GM23338 (cell line): ENCODE results near the gene TRPM1. TPM values are rescaled to one million over a fixed set of nuclear protein-coding genes. Genes with fewer than 3 reads are reported as not detected.
A peak's percentile ranks its signal among the peaks of the same experiment; 100 is the strongest.

Experiments used
- ATAC-seq: fragments of 200-7000 bp; cut with Tn5 transposase; 3 replicates; pipeline ENCODE4 v1.9.1; 2020
- DNase-seq: peaks from one replicate; pipeline ENCODE4 v3.0.0-alpha.2; 2015; ENCODE audit warnings: low spot score
- H2AFZ ChIP-seq: fragments of 200-600 bp; sonication (generic); 2 replicates; pipeline ENCODE4 v1.8.0; 2016; ENCODE audit warnings: antibody characterized with exemption, mild to moderate bottlenecking, moderate library complexity
- H3F3A ChIP-seq: fragments of 200-600 bp; sonication (generic); replicated peaks from 2 replicates; pipeline ENCODE4 v1.8.0; 2017; ENCODE audit warnings: antibody characterized with exemption, mixed run types, low read depth
- H3K27ac ChIP-seq: fragments of 200-600 bp; sonication (generic); 2 replicates; pipeline ENCODE4 v1.6.1; 2016; ENCODE audit warnings: low read depth
- H3K27me3 ChIP-seq: fragments of 200-600 bp; sonication (generic); 2 replicates; pipeline ENCODE4 v1.8.0; 2016; ENCODE audit warnings: mild to moderate bottlenecking, mixed run types, moderate library complexity; ENCODE audit not compliant: insufficient read depth
- H3K36me3 ChIP-seq: fragments of 200-600 bp; sonication (generic); 2 replicates; pipeline ENCODE4 v1.8.0; 2016; ENCODE audit warnings: mild to moderate bottlenecking; ENCODE audit not compliant: insufficient read depth
- H3K4me1 ChIP-seq: fragments of 200-600 bp; sonication (generic); 2 replicates; pipeline ENCODE4 v1.8.0; 2016; ENCODE audit warnings: mild to moderate bottlenecking, moderate library complexity; ENCODE audit not compliant: insufficient read depth
- H3K4me2 ChIP-seq: fragments of 200-600 bp; sonication (generic); 2 replicates; pipeline ENCODE4 v1.7.1; 2017; ENCODE audit warnings: mixed run types
- H3K4me3 ChIP-seq: fragments of 200-600 bp; sonication (generic); 2 replicates; pipeline ENCODE4 v1.6.1; 2016; ENCODE audit warnings: mixed run types
- H3K79me2 ChIP-seq: fragments of 200-600 bp; sonication (generic); replicated peaks from 2 replicates; pipeline ENCODE4 v1.8.0; 2017; ENCODE audit warnings: mild to moderate bottlenecking; ENCODE audit not compliant: insufficient read depth
- H3K9me2 ChIP-seq: fragments of 200-600 bp; sonication (generic); 2 replicates; pipeline ENCODE4 v1.8.0; 2017; ENCODE audit not compliant: insufficient read depth
- H4K20me1 ChIP-seq: fragments of 200-600 bp; sonication (generic); replicated peaks from 2 replicates; pipeline ENCODE4 v1.8.0; 2017; ENCODE audit warnings: mild to moderate bottlenecking; ENCODE audit not compliant: insufficient read depth
- H3K27ac Mint-ChIP-seq: 2 replicates; pipeline ENCODE4 v1.8.0; 2020; ENCODE audit warnings: inconsistent platforms, mild to moderate bottlenecking, moderate library complexity, mixed read lengths
- H3K27me3 Mint-ChIP-seq: 3 replicates; pipeline ENCODE4 v1.8.0; 2022; ENCODE audit warnings: low read depth, mild to moderate bottlenecking, moderate library complexity, mixed read lengths, inconsistent platforms; ENCODE audit not compliant: insufficient read depth, poor library complexity
- H3K36me3 Mint-ChIP-seq: 3 replicates; pipeline ENCODE4 v1.8.0; 2021; ENCODE audit warnings: low read depth, mild to moderate bottlenecking, inconsistent platforms, moderate library complexity, mixed read lengths
- H3K4me1 Mint-ChIP-seq: 3 replicates; pipeline ENCODE4 v1.8.0; 2020; ENCODE audit warnings: mild to moderate bottlenecking, inconsistent platforms, mixed read lengths
- H3K4me3 Mint-ChIP-seq: 3 replicates; pipeline ENCODE4 v1.8.0; 2021; ENCODE audit warnings: moderate library complexity, mild to moderate bottlenecking, inconsistent platforms, mixed read lengths
- H3K9me3 Mint-ChIP-seq: 3 replicates; pipeline ENCODE4 v1.8.0; 2020; ENCODE audit warnings: moderate library complexity, mild to moderate bottlenecking, inconsistent platforms, mixed read lengths
- CREB1 ChIP-seq: fragments of 250-450 bp; sonication (Bioruptor Pico); IDR thresholded peaks from 2 replicates; pipeline ENCODE4 v1.5.0; 2020; ENCODE audit warnings: low read depth, mild to moderate bottlenecking, moderate library complexity
- CTCF ChIP-seq, 2 experiments: fragments of 200-600 bp in 1 of 2; sonication (generic) in 1 of 2; conservative IDR thresholded peaks; 2 replicates each; pipeline versions ENCODE4 v1.5.1 to v1.6.1; 2016 to 2017; ENCODE audit warnings: antibody characterized with exemption in 2 of 2, low read depth in 2 of 2, mild to moderate bottlenecking in 2 of 2, moderate library complexity in 1 of 2
- EZH2 ChIP-seq: fragments of 200-600 bp; sonication (generic); IDR thresholded peaks from one replicate; pipeline ENCODE4 v1.8.0; 2017; ENCODE audit warnings: antibody characterized with exemption, mild to moderate bottlenecking, low read depth; ENCODE audit not compliant: unreplicated experiment
- EZH2phosphoT487 ChIP-seq: fragments of 200-600 bp; sonication (generic); IDR thresholded peaks from one replicate; pipeline ENCODE4 v1.8.1; 2018; ENCODE audit warnings: antibody characterized with exemption; ENCODE audit not compliant: unreplicated experiment
- JUNB ChIP-seq: IDR thresholded peaks from one replicate; pipeline ENCODE4 v1.6.1; 2016; ENCODE audit warnings: antibody characterized with exemption; ENCODE audit not compliant: unreplicated experiment
- POLR2AphosphoS5 ChIP-seq: IDR thresholded peaks from 2 replicates; pipeline ENCODE4 v1.6.1; 2016; ENCODE audit warnings: antibody characterized with exemption, low read depth
- REST ChIP-seq: IDR thresholded peaks from one replicate; pipeline ENCODE4 v1.6.1; 2018; ENCODE audit warnings: antibody characterized with exemption; ENCODE audit not compliant: unreplicated experiment
- STAT1 ChIP-seq: IDR thresholded peaks from one replicate; pipeline ENCODE4 v1.6.1; 2016; ENCODE audit warnings: antibody characterized with exemption; ENCODE audit not compliant: unreplicated experiment
- ZNF114 ChIP-seq: fragments of 250-450 bp; sonication (Bioruptor Pico); IDR thresholded peaks from 2 replicates; pipeline ENCODE4 v1.5.0; 2020; ENCODE audit warnings: mild to moderate bottlenecking, moderate library complexity
- polyA plus RNA-seq: library from polyadenylated mRNA; unstranded; fragments of >200 nt; fragmentation: Nextera tagmentation; extraction: Ambion mirVana; gene quantifications from 2 replicates; pipeline ENCODE4 v1.2.1, GENCODE V29; 2016
- total RNA-seq: library from RNA; depleted of rRNA; stranded (reverse); fragments of >200 nt; shearing (Covaris generic); gene quantifications from 2 replicates; pipeline ENCODE4 v1.2.3, GENCODE V29; 2014

TRPM1 gene
- total and polyA plus RNA-seq, 2 experiments from 2014 or later, result 0.19 TPM; not detected in 1

- H3K4me3 ChIP-seq, result no peak overlapping the region
- Mint-ChIP-seq H3K9me3 (no peaks in the 10 kb centered on the region), H3K4me3 (no peak overlapping the region), H3K4me1 (peaks cover 6% of the 10 kb centered on the region), H3K27ac (no peak overlapping the region), H3K36me3 (no peaks in the 10 kb centered on the region), H3K27me3 (peaks cover 5% of the 10 kb centered on the region)
- no peaks in the 10 kb centered on the region for H3K79me2 ChIP-seq
- H3K36me3 ChIP-seq, result no peaks in the 10 kb centered on the region
- no peak for ATAC-seq
- H3F3A ChIP-seq, result no peaks in the 10 kb centered on the region
- no peak overlapping the region for H3K4me2 ChIP-seq
- H3K4me1 ChIP-seq, result no peaks in the 10 kb centered on the region
- H2AFZ ChIP-seq, result peak overlapping the region; percentile 74
- no peak for TF ChIP-seq JUNB
- no peaks in the 10 kb centered on the region for H3K27me3 ChIP-seq
- H3K27ac ChIP-seq, result no peak overlapping the region
- H3K9me2 ChIP-seq, result no peaks in the 10 kb centered on the region; the same call in 1 of the 2 replicates
- no peaks in the 10 kb centered on the region for H4K20me1 ChIP-seq
- no peak for DNase-seq
Observed at GRCh38 chr15:31049682-31050615, 51.6 kb downstream of the TRPM1 start.

GRCh38 chr15:31049111-31049510, 52.4 kb downstream of the TRPM1 start:
- Histone ChIP-seq H3K4me3 (no peak overlapping the region), H3K27ac (no peak overlapping the region), H3K4me1 (no peaks in the 10 kb centered on the region), H4K20me1 (no peaks in the 10 kb centered on the region), H3K9me2 (no peaks in the 10 kb centered on the region; the same call in 1 of the 2 replicates), H3K36me3 (no peaks in the 10 kb centered on the region), H3K27me3 (no peaks in the 10 kb centered on the region), H2AFZ (peak overlapping the region; percentile 74), H3K79me2 (no peaks in the 10 kb centered on the region), H3F3A (no peaks in the 10 kb centered on the region), H3K4me2 (no peak overlapping the region)
- Mint-ChIP-seq H3K27ac (no peak overlapping the region), H3K27me3 (peaks cover 5% of the 10 kb centered on the region), H3K9me3 (no peaks in the 10 kb centered on the region), H3K36me3 (no peaks in the 10 kb centered on the region), H3K4me1 (peaks cover 6% of the 10 kb centered on the region), H3K4me3 (no peak overlapping the region)
- TF ChIP-seq EZH2, result no peak
- TF ChIP-seq ZNF114 (CRISPR knock-in tag), result no peak
- no peak for TF ChIP-seq JUNB
- no peak for TF ChIP-seq EZH2phosphoT487
- TF ChIP-seq POLR2AphosphoS5, result no peak
- no peak for DNase-seq
- ATAC-seq, result no peak

DNA sequence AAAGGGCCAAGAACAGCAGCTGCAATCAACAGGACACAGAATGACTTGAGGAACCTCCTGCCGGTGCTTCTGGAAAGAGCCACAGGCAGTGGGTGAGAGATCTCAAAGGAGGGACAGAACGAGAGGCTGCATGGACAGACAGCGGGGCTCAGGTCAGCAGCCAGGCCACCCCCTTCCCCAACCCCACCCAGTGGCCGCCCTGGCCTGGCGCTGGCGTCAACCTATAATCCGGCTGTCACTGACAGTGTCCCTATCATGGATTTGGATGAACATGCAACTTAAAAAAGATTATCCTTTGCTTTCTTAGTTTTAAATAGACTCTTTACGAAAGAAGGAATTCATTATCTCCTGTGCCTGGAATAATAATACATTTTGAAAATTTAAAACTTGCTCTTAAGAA, 54.1 kb downstream of the TRPM1 start:
- H2AFZ ChIP-seq, result peak overlapping the region; percentile 95; the same call in 1 of the 2 replicates
- Mint-ChIP-seq H3K9me3 (no peaks in the 10 kb centered on the region), H3K27me3 (peaks cover 5% of the 10 kb centered on the region), H3K36me3 (no peaks in the 10 kb centered on the region), H3K4me3 (no peak overlapping the region), H3K27ac (no peak overlapping the region), H3K4me1 (peaks cover 7% of the 10 kb centered on the region)
- TF ChIP-seq CTCF (conservative IDR thresholded peaks at IDR 0.05; ENCODE audit: low read depth in 2 of 2), result no peak
- TF ChIP-seq EZH2phosphoT487, result no peak
- TF ChIP-seq ZNF114 (CRISPR knock-in tag), result no peak
- no peak for TF ChIP-seq STAT1
- no peak for TF ChIP-seq REST
- TF ChIP-seq CREB1, result no peak
- no peak for TF ChIP-seq JUNB
- H3K27ac ChIP-seq, result no peak overlapping the region
- H3K4me2 ChIP-seq, result no peak overlapping the region
- ATAC-seq (peak; percentile 41; the same call in 2 of the 3 replicates), DNase-seq (no peak)
- no peaks in the 10 kb centered on the region for H3K4me1 ChIP-seq
- no peak overlapping the region for H3K4me3 ChIP-seq
- H3F3A ChIP-seq, result no peaks in the 10 kb centered on the region
- H3K27me3 ChIP-seq, result no peaks in the 10 kb centered on the region
- no peaks in the 10 kb centered on the region for H3K36me3 ChIP-seq
- no peaks in the 10 kb centered on the region for H3K9me2 ChIP-seq
- no peaks in the 10 kb centered on the region for H4K20me1 ChIP-seq
- no peaks in the 10 kb centered on the region for H3K79me2 ChIP-seq
